Measurements from ENCODE around the gene PYGL.

DNA sequence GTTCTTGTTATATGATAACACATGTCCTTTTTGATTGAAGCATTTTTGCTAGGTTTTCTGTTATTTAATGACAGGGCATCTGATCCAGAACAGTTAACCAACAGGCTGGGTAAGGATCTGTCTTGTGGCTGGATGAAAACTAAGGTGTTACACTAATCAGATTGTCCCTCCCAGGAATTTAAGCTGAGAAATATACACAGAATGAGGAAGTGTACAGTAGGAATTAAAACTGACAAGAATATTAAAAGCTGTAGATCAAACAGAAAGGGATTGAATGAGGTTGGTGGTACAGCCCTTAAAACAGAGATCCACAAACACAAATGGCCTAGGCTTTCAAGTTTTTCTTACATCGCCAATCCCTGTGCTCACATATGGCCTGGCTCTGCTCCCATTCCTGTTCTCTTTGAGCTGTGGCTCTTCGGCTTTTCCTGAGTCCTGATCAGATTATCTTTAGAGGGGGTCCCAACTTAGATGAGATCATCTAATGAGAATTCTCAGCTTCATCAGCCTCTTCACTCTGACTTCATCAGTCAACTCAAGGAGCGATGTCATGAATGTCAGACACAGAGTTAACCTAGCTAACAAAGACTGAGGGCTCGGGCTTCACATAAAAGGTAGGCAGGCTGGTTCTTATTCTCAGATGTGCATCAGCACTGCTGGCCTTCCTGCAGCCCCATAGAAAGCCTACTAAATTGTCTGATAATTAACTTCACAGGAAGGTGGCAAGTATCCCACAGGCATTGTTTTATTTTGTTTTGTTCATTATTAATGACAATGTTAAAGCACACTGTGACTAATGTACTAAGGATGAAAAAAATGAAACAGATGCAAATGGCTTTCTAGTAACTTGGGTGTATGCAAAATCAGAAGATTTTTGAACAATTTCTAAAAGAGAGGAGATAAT is 11.4 kb downstream of the PYGL start:
- TF ChIP-seq IKZF1 (conservative IDR thresholded peaks at IDR 0.05) (no peak), PML (IDR thresholded peaks at IDR 0.05; ENCODE audit: low read length) (no peak), POLR2A (IDR thresholded peaks at IDR 0.05; ENCODE audit: low read depth, low read length) (no peak), SIN3A (IDR thresholded peaks at IDR 0.05; ENCODE audit: low read depth, low read length) (no peak)
- TF ChIP-seq, protein P1, sequence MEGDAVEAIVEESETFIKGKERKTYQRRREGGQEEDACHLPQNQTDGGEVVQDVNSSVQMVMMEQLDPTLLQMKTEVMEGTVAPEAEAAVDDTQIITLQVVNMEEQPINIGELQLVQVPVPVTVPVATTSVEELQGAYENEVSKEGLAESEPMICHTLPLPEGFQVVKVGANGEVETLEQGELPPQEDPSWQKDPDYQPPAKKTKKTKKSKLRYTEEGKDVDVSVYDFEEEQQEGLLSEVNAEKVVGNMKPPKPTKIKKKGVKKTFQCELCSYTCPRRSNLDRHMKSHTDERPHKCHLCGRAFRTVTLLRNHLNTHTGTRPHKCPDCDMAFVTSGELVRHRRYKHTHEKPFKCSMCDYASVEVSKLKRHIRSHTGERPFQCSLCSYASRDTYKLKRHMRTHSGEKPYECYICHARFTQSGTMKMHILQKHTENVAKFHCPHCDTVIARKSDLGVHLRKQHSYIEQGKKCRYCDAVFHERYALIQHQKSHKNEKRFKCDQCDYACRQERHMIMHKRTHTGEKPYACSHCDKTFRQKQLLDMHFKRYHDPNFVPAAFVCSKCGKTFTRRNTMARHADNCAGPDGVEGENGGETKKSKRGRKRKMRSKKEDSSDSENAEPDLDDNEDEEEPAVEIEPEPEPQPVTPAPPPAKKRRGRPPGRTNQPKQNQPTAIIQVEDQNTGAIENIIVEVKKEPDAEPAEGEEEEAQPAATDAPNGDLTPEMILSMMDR (IDR thresholded peaks at IDR 0.05 in 2 of 3, conservative IDR thresholded peaks at IDR 0.05 in 1 of 3; ENCODE audit: control insufficient read depth in 2 of 3, extremely low read depth in 1 of 3, insufficient read depth in 1 of 3, low read depth in 3 of 3, low read length in 3 of 3) = no peak
